GM12891 (cell line): ENCODE results near the gene CLIC3.

Experiments used
- PAX5 ChIP-seq: IDR thresholded peaks from 2 replicates; pipeline ENCODE4 v1.6.1; 2011; ENCODE audit warnings: low read length, moderate library complexity, mild to moderate bottlenecking; ENCODE audit not compliant: insufficient read depth, severe bottlenecking
- POLR2A ChIP-seq: IDR thresholded peaks from 2 replicates; pipeline ENCODE4 v1.6.1; 2011; ENCODE audit warnings: low read depth, low read length, control low read depth
- POLR2AphosphoS5 ChIP-seq: IDR thresholded peaks from 2 replicates; pipeline ENCODE4 v1.6.1; 2011; ENCODE audit warnings: low read depth, low read length, control low read depth
- POU2F2 ChIP-seq: IDR thresholded peaks from 2 replicates; pipeline ENCODE4 v1.6.1; 2011; ENCODE audit warnings: low read depth, mild to moderate bottlenecking, control low read depth, low read length, moderate library complexity
- SPI1 ChIP-seq: IDR thresholded peaks from 2 replicates; pipeline ENCODE4 v1.6.1; 2011; ENCODE audit warnings: low read depth, low read length, control low read depth
- TAF1 ChIP-seq: IDR thresholded peaks from 2 replicates; pipeline ENCODE4 v1.6.1; 2011; ENCODE audit warnings: low read depth, low read length, control low read depth

GRCh38 chr9:136997371-136997770, 1.0 kb upstream of the CLIC3 start:
- TF ChIP-seq SPI1 (no peak), POLR2A (no peak), TAF1 (no peak), POLR2AphosphoS5 (no peak), POU2F2 (no peak), PAX5 (no peak)
